GM21576 (cell line): ENCODE measurements around the gene GPRC5A.

Experiments used
- ATAC-seq: cut with Tn5 transposase; IDR thresholded peaks from one replicate; pipeline ENCODE4 v1.9.1; 2021; ENCODE audit warnings: mild to moderate bottlenecking, moderate library complexity; ENCODE audit not compliant: unreplicated experiment

GPRC5A gene

DNA sequence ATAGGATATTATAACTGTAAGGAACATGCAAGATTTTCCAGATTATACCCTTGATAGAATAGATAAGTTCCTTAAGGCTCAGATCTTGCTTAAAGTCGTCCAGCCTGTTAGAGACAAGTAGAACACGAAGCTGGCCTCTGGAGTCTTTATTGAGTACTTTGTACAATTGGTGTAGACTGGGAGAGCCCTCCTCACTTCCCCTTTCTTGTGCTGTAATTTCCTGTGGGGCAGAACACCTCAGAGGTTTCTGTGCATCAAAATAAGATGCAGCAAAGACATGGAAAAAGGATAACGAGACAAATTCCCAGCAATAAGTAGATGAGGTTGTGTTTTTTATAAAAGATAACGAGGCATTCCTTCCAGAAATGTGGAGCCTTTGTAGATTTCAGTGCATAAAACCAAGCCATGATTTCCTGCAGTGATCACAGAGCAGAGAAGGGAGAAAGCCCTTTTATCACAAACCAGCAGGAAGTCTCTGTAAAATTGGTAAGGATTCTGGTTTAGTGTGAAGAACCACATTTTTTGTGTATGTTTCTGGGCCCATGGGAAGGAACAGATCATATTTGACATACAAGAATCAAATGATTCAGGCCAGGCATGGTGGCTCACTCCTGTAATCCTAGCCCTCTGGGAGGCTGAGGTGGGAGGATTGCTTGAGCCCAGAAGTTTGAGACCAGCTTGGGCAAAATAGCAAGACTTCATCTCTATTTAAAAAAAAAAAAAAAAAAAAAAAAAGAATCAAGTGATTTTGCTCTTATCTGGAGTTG lies 18.0 kb downstream of the GPRC5A start:
- ATAC-seq, result no peak

DNA sequence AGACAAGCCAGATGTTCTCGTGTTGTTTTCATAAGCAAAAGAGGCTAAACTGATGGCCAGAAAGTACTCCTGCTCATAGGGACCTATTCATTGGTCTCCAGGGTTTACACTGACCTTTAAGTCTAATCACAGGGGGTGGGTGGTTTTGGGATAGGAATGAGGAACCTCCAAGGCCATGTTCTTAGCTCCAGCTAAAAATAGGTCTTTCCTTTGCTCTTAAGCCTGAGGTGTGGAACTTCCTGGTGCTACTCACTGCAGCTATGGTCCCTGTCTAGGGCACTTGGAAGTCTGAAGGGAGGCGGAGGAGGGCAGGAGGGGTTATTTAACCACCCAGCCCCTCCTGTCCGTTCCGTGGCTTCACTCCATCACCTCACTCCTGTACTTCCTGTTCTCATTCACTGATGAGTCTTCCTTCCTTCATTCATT lies 18.6 kb downstream of the GPRC5A start:
- no peak for ATAC-seq

DNA sequence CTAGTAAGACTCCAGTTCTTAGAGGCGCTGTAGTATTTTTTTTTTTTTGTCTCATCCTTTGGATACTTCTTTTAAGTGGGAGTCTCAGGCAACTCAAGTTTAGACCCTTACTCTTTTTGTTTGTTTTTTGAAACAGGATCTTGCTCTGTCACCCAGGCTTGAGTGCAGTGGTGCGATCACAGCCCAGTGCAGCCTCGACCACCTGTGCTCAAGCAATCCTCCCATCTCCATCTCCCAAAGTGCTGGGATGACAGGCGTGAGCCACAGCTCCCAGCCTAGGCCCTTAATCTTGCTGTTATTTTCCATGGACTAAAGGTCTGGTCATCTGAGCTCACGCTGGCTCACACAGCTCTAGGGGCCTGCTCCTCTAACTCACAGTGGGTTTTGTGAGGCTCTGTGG lies 21.3 kb downstream of the GPRC5A start:
- ATAC-seq, result no peak

DNA sequence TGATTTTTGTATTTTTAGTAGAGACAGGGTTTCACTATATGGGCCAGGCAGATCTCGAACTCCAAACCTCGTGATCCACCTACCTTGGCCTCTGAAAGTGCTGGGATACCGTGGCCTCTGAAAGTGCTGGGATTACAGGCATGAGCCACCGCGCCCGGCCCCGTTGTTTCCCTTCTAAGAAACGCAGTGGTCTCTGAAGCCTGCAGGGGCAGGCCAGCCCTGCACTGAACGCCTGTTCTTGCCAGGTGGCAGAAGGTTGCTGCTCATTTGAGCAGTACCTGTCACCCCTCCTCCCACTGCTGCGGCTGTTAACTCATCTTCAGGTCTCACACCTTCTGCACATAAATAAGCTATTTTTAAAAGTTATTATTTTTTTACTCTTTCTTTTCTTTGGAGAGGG lies 24.3 kb downstream of the GPRC5A start:
- ATAC-seq, result no peak

DNA sequence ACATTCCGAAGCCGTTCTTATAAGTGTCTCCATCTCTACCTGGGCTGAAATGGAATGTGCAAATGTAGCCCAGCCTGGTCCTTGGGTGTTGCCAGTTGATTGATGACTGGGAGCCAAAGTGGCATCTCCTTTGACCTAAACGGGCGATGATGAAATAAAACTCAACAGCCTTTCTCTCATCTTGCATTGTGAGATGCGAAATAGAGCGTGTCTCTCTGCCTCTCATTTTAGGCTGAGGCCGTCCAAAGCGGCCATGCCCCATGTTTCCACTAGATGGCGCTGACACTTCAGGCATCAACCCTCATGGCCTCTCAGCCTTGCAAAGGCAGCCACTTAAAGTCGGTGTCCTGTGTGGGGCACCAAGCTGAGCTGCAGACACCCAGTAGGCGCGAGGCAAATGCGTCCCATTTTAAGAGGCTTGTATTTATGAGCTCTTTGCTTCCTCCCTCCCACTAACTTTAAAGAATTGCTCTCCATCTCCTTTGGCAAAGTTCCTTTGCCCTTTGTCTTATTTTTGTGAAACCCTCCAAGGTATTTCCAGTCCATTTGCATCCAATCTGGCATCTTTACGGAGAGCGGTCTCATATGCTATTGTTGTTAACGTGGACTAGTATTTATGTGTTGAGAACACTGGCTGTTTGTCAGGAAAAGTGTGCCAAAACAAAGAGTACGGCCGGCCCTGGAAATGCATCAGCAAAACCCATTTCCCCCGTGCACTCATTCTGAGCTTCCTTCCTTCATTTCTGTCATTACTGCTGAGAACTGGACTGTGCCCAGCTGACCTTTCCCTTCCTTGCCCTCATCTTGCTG lies 25.0 kb downstream of the GPRC5A start:
- ATAC-seq, result peak; percentile 91

DNA sequence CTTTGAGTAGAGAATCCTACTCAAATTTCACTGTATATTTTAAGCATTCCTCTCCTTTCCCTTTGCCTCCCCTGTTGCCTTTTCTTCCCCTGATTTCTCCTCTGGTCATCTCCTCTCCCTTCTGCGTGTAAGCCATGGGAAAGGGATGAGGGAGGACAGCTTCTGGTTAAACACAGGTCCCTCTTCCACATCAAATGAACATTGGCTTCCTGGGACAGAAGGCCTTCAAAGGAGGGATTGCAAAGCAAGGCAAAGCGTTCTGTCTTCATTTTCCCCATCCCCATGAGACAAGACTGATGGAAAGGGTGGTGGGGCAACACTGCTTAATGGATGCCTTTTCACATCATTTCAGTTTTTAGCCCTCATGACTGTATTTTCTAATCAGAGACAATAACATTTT lies 26.2 kb downstream of the GPRC5A start:
- ATAC-seq, result no peak

DNA sequence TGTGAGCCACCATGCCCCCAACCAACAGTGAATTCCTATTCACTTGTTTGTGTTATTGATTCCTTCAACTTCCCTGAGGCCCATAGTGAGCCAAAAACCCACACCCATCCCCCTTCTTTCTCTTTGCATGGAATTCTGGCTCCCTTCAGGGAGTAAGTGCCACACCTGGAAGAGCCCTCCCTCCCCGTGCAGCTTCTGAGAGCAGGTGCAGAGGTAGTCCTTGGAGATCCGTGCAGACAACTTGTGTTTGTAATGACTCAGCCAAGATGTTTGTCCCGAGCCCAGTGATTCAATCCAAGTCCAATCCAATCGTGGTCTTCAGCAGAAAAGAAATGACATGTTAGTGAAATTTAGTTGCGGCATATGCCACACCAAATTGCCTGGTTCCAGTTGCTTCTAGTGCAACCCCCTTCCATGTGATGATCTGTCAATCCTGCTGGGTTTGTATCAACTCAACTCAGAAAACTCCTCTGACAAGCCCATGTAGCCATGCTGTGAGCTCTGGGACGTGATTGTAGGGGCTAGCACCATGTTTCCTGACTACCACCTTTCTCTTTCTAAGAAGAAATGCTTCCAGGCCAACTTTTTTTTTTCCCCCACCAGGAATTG lies 27.5 kb downstream of the GPRC5A start:
- no peak for ATAC-seq

DNA sequence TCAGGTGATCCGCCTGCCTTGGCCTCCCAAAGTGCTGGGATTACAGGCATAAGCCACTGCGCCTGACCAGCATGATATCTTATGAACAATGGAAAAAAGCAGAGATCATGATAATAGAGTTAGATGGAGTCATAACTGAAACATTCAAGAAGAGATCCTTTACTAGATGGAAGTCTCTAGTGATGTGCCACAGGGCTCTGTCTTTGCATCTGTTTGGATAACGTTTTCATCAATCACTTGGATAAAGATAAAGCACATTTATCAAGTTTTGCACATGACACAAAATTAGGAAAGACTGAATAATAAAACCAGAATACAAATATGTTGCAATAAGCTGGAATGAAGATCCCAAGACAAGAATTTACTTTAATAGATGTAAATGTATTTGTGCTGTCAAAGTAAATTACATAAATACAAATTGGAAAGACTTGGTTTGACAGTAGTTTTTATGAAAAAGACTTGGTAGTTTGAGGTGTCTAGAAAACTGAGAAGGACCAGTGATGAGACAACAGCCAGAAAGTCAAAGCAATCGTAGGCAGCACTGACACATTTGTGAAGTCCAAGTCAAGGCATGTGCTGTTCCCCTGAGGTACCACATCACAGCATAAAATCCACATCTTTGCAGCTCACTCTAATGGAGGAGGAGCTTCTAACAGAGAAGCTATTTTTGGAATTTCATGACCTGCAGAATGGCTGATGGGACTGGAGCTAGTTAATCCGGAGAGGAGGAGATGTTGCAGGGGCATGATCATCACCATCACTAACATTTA lies 28.5 kb downstream of the GPRC5A start:
- no peak for ATAC-seq

DNA sequence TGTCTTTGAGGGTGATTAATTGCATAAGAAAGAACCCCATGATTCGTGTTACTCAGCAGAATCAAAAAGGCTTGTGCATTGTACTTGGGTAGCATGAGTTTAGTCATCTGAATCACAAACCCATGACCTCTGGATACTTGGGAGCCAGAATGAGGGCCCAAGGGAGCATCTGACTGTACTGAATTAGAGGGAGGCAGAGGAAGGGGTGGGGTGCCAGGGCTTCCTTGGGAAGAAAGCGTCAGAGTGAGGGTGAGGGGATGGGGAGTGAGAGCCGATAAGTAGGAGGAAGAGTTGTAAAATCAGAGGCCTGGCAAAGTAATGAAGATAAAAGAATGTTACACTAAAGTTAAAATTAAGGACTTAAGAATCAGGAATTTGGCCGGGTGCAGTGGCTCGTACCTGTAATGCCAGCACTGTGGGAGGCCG lies 30.8 kb downstream of the GPRC5A start:
- ATAC-seq, result no peak

DNA sequence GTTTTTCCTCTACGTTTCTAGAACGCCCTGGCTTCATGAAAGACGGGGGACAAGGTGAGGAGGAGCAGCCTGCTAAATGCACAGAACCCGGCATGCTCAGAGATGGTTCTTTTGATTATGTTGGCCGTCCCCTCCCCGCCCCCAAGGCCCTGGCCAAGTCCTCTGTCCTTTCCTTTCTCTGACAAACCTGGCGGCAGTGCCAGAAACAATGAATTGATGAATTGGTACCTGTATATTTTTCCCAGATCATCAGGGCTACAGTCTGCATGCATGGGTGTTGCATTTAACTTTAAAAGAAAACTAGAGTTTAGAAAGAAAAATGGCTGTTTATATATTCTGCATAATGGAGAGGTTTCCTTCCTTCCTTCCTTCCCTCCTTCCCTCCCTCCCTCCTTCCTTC lies 31.6 kb downstream of the GPRC5A start:
- ATAC-seq, result no peak

DNA sequence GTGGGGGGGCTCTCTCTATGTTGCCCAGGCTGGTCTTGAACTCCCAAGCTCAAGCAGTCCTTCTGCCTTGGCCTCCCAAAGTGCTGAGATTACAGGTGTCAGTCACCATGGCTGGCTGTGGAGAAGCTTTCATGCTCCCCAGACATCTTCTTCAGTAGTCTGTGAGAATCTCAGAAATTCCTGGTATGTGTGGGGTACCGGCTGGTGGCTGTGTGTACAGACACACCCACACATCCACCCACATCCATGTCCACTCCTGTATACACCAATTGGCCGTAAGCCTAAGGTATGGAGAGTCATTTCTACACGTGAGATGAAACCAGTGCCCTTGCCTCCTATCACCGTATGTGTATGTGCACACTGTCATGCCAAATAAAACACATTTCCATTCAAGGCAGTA lies 32.8 kb downstream of the GPRC5A start:
- ATAC-seq, result no peak

DNA sequence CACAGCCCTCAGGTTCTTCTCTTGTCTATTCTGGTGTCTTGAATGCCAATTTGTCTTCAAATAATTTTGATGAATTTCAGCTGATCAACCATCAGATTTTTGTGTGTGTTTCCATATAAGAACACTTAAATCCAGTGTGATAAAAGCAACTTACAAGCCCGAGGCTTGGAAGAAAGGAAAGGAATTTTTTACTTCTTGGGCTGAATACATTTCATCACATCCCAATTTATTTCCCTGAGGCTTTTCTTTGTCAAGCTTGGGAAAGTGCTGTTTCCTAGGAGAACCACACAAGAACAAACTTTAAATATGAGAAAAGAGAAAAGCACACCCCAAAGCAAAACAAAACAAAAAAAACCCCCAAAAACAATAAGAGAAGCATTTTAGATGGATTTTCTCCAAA lies 34.0 kb downstream of the GPRC5A start:
- ATAC-seq, result no peak

DNA sequence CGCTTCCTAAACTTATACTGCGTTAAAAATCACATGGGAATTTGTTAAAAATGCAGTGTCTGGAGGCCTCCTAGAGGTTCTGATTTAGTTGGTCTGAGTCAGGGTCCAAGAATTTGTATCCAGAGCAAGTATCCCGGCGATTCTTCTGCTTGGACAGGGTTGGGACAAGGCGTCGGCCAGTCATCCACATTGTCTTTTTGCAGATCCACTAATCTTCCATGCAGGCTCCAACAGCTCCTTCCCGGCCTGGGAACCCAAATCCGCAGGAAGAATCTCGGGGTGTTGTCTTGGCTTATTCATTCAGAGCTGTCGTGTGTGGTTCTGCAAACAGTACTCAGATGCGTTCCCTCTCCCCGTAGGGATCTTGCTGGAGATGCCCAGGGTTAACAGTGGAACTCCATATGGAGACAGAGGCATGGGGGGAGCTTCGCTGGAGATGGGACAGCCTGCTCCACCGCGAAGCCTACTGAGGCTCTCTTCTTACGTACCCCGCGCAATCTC lies 35.3 kb downstream of the GPRC5A start:
- no peak for ATAC-seq

DNA sequence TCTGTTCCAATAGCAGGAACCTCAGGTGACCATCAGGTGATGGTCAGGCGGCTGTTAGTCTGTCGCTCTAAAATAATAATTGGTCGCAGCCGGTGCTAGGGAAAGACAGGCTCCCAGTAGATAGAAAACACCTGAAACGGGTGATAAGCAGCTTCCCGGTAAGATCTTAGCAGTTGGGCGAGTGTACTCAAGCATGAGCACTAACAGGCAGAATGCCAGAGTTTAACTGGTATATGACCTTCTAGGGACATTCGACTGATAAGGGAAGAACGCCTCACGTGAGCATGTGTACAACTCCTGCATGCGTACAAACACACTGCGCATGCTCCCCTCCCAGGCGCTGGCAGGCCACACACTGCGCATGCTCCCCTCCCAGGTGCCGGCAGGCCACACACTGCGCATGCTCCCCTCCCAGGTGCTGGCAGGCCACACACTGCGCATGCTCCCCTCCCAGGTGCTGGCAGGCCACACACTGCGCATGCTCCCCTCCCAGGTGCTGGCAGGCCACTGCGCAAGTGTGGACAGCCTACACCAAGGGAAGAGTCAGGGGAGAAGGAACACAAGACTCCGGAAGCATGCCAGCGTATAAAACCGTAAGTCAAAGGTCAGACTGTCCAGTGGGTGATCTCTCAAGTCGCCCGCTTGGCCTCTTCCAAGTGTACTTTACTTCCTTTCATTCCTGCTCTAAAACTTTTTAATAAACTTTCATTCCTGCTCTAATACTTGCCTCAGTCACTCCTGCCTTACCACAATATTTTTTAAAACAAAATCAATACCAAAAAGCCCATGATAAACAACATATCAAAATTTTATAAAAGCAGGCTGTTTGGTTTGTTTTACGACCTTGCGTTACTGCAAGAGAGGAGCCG lies 36.1 kb downstream of the GPRC5A start:
- no peak for ATAC-seq

DNA sequence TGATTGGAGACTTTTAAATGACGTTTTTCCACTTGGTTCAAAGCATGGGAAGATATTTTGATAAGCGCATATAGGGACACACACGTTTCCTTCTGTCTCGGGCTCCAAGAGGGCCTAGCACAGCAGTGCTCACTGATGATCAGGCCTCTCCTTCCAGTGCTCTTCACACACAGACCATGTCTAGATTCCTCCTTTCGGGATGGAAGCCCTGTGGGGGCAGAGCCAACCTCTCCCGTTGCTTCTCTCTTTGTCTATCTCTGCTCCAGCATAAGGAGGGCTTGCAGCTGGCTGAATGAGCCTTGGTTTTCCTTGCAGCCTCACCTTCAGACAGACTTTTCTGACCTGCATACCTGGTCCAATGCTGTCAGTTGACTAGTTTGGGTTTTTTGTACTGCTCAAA lies 38.3 kb downstream of the GPRC5A start:
- ATAC-seq, result no peak

DNA sequence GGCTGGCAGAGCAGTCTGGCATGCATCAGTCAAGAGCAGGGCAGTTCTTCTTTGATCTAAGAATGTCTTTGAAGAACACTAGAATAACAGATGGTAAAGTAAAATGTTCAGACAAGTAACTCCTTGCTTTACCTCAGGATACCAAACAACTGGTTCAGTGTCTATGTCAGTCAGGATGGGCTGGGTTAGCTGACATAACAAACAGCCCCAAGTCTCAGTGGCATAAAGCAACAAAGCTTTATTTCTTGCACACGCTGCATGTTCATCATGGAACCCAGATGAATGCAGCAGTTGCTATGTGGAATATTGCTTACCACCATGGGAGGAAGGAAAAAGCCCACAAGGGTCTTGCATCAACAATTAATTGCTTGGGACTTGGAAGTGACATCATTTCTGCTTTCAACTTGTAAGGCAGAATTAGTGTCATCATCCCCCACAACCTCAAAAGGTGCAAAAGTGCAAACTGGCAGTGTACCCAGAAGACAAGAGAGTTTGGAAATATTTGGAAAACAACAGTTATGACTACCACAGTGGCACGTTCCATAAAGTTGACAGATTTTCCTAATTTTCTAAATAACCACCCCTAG lies 39.4 kb downstream of the GPRC5A start:
- ATAC-seq, result no peak

DNA sequence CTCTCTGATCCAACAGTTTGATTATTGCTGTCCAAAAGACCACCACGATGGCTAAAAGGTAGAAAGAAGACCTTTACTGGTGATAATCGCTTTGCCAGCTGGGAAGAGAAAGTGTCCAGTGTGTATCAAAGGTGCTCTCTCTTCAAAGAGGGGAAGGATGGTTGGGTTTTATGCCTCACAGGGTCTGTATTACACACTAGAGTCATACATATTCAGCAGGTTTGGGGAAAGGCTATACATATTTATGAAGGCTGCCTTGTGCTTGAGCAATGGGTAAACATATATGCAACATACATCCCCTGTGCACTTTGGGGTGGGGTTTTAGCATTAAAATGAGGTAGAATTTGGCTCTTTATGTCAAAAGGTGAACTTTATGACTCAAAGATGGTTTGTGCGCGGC lies 42.4 kb downstream of the GPRC5A start:
- no peak for ATAC-seq

DNA sequence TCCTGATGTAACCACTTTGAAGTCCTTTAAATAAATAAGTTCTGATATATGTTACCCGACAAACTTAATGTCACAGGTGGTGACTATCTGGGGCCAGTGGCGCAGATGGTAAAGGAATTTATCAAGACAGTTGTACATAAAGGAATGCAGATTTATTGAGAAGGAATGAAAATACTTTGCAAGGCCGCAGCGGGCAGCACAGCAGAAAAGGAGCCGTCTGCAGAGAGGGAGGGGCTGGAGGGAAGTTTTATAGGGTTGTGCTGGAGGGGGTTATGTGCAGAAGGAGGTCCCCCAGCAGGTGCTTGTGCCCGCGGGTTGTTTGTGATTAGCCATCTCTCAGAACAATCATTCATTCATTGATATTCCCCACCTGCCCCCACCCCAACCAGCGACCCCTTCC lies 43.2 kb downstream of the GPRC5A start:
- ATAC-seq, result no peak

DNA sequence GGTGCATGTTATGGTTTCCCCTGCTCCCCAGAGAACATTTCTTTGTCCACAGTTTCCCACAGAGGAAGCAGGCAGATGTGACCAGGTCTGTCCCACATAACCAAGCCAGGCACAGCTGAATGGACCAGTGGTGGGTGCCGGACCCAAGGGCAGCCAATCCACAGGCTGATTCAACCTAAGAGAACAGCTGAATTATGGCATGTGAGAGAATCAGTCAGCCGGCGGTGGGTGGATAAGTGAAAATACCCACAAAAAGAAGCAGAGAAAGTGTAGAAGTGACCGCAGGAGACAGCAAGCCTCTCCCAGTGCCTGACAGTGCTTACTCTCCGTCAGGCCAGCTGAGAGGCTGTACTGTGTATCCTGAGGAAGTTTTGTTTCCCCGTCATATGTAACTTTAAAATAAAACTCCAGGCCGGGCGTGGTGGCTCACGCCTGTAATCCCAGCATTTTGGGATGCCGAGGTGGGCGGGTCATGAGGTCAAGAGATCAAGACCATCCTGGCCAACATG lies 45.7 kb downstream of the GPRC5A start:
- ATAC-seq, result no peak
